ENCODE measurements around the gene IRX4.

GRCh38 chr5:1926471-1927341 lies 44.0 kb upstream of the IRX4 start:
- TF ChIP-seq CTCF (IDR thresholded peaks at IDR 0.05) = no peak
- no peak for TF ChIP-seq POLR2A (IDR thresholded peaks at IDR 0.05)

Data from adrenal gland (tissue), 5 donors.